ENCODE measurements around the gene TFF1.

Gene TFF1

DNA sequence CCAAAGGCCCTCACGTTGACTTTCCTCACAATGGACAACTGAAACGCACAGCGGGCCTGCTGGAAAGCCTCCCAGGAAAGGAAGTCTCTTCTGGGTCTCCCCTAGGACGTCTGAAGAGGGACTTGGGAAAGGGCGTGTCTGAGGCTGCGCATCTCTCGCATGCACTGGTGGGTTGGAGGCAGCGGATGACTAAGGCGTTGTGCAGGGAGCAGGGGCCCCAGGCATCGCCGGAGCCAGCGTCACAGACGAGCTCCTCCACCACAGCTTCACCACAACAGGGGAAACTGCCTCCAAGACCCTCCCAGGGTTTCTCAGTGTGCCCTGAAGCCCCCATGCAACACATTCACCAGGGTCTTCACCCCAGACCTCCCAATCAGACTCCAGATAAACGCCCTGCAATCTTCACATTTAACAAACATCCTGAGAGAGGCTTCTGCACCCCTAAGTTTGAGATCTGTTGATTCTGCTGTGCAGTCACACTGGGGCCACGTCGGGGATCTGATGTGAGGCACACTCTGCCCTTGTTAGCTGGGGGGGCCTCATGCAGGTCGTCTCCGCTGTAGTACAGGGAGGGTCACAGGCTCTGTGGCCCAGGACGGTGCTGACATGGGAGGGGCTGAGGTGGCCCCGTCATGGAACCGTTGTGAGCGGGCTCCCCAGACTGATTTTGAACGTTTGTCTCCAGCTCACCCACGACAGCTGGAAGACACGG is 7.0 kb upstream of the TFF1 start:
- Histone ChIP-seq H3K9me3 (replicated peaks; ENCODE audit: insufficient read depth, low read length) (no peaks in the 10 kb centered on the region), H3K79me2 (ENCODE audit: low read length) (no peaks in the 10 kb centered on the region), H3K4me1 (ENCODE audit: low read length) (no peaks in the 10 kb centered on the region), H3K9ac (ENCODE audit: low read length) (no peak overlapping the region), H2AFZ (ENCODE audit: low read length) (no peak overlapping the region), H3K4me2 (ENCODE audit: low read depth, low read length) (no peak overlapping the region), H3F3A (ENCODE audit: insufficient read depth, low read length) (no peaks in the 10 kb centered on the region), H3K9me2 (replicated peaks; ENCODE audit: insufficient read depth, low read length) (no peaks in the 10 kb centered on the region), H3K4me3 (ENCODE audit: low read length) (no peak overlapping the region), H3K36me3 (replicated peaks; ENCODE audit: insufficient read depth, low read length) (no peaks in the 10 kb centered on the region), H3K27ac (ENCODE audit: low read length) (no peak overlapping the region), H4K20me1 (ENCODE audit: insufficient read depth, low read length) (no peaks in the 10 kb centered on the region), H3K27me3 (replicated peaks; ENCODE audit: insufficient read depth, low read length) (peaks cover 99% of the 10 kb centered on the region)
- TF ChIP-seq EZH2 (optimal IDR thresholded peaks at IDR 0.05; ENCODE audit: low read depth, low read length) (no peak), EZH2phosphoT487 (IDR thresholded peaks at IDR 0.05; ENCODE audit: low read length) (no peak), CTCF (IDR thresholded peaks at IDR 0.05; ENCODE audit: low read length) (no peak)
- DNase-seq, result no peak

- Histone ChIP-seq H3K36me3 (replicated peaks; ENCODE audit: insufficient read depth, low read length) (no peaks in the 10 kb centered on the region), H3K27me3 (replicated peaks; ENCODE audit: insufficient read depth, low read length) (peaks cover 99% of the 10 kb centered on the region), H3K4me2 (ENCODE audit: low read depth, low read length) (no peak overlapping the region), H4K20me1 (ENCODE audit: insufficient read depth, low read length) (no peaks in the 10 kb centered on the region), H3K9me2 (replicated peaks; ENCODE audit: insufficient read depth, low read length) (no peaks in the 10 kb centered on the region), H3F3A (ENCODE audit: insufficient read depth, low read length) (no peaks in the 10 kb centered on the region), H2AFZ (ENCODE audit: low read length) (no peak overlapping the region), H3K4me3 (ENCODE audit: low read length) (no peak overlapping the region), H3K79me2 (ENCODE audit: low read length) (no peaks in the 10 kb centered on the region), H3K9me3 (replicated peaks; ENCODE audit: insufficient read depth, low read length) (no peaks in the 10 kb centered on the region), H3K9ac (ENCODE audit: low read length) (no peak overlapping the region), H3K27ac (ENCODE audit: low read length) (no peak overlapping the region), H3K4me1 (ENCODE audit: low read length) (no peaks in the 10 kb centered on the region)
- DNase-seq, result no peak
- TF ChIP-seq EZH2phosphoT487 (IDR thresholded peaks at IDR 0.05; ENCODE audit: low read length) (no peak), EZH2 (optimal IDR thresholded peaks at IDR 0.05; ENCODE audit: low read depth, low read length) (no peak), CTCF (IDR thresholded peaks at IDR 0.05; ENCODE audit: low read length) (no peak)
Observed at GRCh38 chr21:42370894-42371654, 4.7 kb upstream of the TFF1 start.

DNA sequence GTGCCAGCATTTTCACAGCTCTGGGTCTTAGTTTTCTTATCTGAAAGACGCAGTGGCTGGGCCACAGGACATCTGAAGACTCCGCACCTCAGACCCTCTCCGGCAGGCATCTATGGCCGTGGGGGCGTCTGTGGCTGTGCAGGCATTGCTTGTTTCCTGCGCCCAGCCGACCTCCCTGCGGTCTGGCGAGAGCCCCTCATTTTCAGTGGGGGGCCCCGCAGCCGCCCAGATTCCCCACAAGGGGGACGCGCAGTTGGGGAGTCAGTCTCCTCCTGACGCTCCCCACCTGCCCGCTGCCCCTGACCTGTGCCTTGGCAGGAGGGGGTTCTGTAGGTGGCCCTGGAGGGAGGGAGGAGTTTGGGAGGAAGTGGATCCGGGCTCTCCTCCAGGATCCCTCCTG is 3.5 kb upstream of the TFF1 start:
- Histone ChIP-seq H3K4me3 (ENCODE audit: low read length) (no peak overlapping the region), H3K4me1 (ENCODE audit: low read length) (no peaks in the 10 kb centered on the region), H3K27ac (ENCODE audit: low read length) (no peak overlapping the region), H3K9me2 (replicated peaks; ENCODE audit: insufficient read depth, low read length) (no peaks in the 10 kb centered on the region), H3K9ac (ENCODE audit: low read length) (no peak overlapping the region), H2AFZ (ENCODE audit: low read length) (no peak overlapping the region), H3K27me3 (replicated peaks; ENCODE audit: insufficient read depth, low read length) (peaks cover 100% of the 10 kb centered on the region), H3K4me2 (ENCODE audit: low read depth, low read length) (no peak overlapping the region), H4K20me1 (ENCODE audit: insufficient read depth, low read length) (no peaks in the 10 kb centered on the region), H3K79me2 (ENCODE audit: low read length) (no peaks in the 10 kb centered on the region), H3K9me3 (replicated peaks; ENCODE audit: insufficient read depth, low read length) (no peaks in the 10 kb centered on the region), H3K36me3 (replicated peaks; ENCODE audit: insufficient read depth, low read length) (no peaks in the 10 kb centered on the region), H3F3A (ENCODE audit: insufficient read depth, low read length) (no peaks in the 10 kb centered on the region)
- DNase-seq, result no peak
- no peak for TF ChIP-seq EZH2 (optimal IDR thresholded peaks at IDR 0.05; ENCODE audit: low read depth, low read length)
- no peak for TF ChIP-seq EZH2phosphoT487 (IDR thresholded peaks at IDR 0.05; ENCODE audit: low read length)
- no peak for TF ChIP-seq CTCF (IDR thresholded peaks at IDR 0.05; ENCODE audit: low read length)
